ENCODE data around the gene ZNF311.

GRCh38 chr6:28978959-28979561 lies 26.1 kb downstream of the ZNF311 start:
- TF ChIP-seq EZH2 (IDR thresholded peaks at IDR 0.05) (no peak), POLR2AphosphoS5 (IDR thresholded peaks at IDR 0.05; ENCODE audit: borderline replicate concordance, low read depth, low read length) (no peak), FOXP2 (optimal IDR thresholded peaks at IDR 0.05; ENCODE audit: control extremely low read depth, extremely low read length, insufficient read depth) (no peak)

All from SK-N-MC (cell line).